Left lung (tissue), 10 donors: ENCODE results near the gene EPC1. TPM values are rescaled to one million over a fixed set of nuclear protein-coding genes. Genes with fewer than 3 reads are reported as not detected.
"Not testable (repeated sequence)": the region's sequence is repeated elsewhere in the genome, so short reads cannot be mapped to it uniquely, and the experiment has no call there.

Experiments
- ATAC-seq: fragments of 200-7000 bp; cut with Tn5 transposase; one replicate; pipeline ENCODE4 v1.9.1; 2020; ENCODE audit warnings: moderate library complexity
- DNase-seq, 4 donors: peaks; one replicate each; pipeline ENCODE4 v3.0.0-alpha.2; 2013 to 2020
- H3K27ac ChIP-seq, 2 donors: fragments of 200-600 bp; sonication (generic) in 1 of 2; one replicate each; pipeline versions ENCODE4 v1.5.0 to v1.8.0; 2020 to 2021
- H3K27me3 ChIP-seq, 2 donors: fragments of 200-600 bp; sonication (generic) in 1 of 2; one replicate each; pipeline versions ENCODE4 v1.5.0 to v1.8.0; 2020 to 2021
- H3K36me3 ChIP-seq, 2 donors: fragments of 200-600 bp; sonication (generic) in 1 of 2; one replicate each; pipeline versions ENCODE4 v1.5.0 to v1.8.0; 2020 to 2021
- H3K4me1 ChIP-seq, 2 donors: fragments of 200-600 bp; one replicate each; pipeline ENCODE4 v1.8.0; 2021
- H3K4me3 ChIP-seq, 2 donors: fragments of 200-600 bp; sonication (generic) in 1 of 2; one replicate each; pipeline versions ENCODE4 v1.5.0 to v1.8.0; 2020 to 2021; ENCODE audit warnings: mild to moderate bottlenecking in 1 of 2
- H3K9me3 ChIP-seq, 2 donors: fragments of 200-600 bp; sonication (generic) in 1 of 2; one replicate each; pipeline versions ENCODE4 v1.5.0 to v1.8.0; 2020 to 2021
- intact Hi-C, 2 donors: fragments of 100-400 bp; cut with DNase I; formaldehyde crosslinking; loops; one replicate each; pipeline versions ENCODE4 v1.11.2 to v1.14.2; 2022
- polyA plus RNA-seq, 6 donors: library from polyadenylated mRNA; unstranded; fragments of 120-200 nt; gene quantifications; one replicate each; pipeline ENCODE4 v1.2.1, GENCODE V29; 2013; ENCODE audit not compliant: insufficient read length in 6 of 6
- total RNA-seq, 2 donors: library from RNA; stranded (reverse); fragmentation: NEBNext Ultra II Directional; extraction: Animal tissue kit (Norgen Biotek cat#: 25700); gene quantifications; one replicate each; pipeline ENCODE4 v1.2.1, GENCODE V29; 2021
- TF ChIP-seq, protein P1 (sequence below), 2 donors: fragments of 200-600 bp; sonication (generic) in 1 of 2; IDR thresholded peaks; one replicate each; pipeline versions ENCODE4 v1.5.0 to v1.8.0; 2021; ENCODE audit warnings: antibody characterized with exemption in 2 of 2
- donor health status: DM: no; HTN: yes; CAD: no.
- donor health status: DM: no; HTN: no; CAD: no.

EPC1 gene
- total and polyA plus RNA-seq, 8 donors = 27.0 to 84.0 (median 70.0) TPM

DNA sequence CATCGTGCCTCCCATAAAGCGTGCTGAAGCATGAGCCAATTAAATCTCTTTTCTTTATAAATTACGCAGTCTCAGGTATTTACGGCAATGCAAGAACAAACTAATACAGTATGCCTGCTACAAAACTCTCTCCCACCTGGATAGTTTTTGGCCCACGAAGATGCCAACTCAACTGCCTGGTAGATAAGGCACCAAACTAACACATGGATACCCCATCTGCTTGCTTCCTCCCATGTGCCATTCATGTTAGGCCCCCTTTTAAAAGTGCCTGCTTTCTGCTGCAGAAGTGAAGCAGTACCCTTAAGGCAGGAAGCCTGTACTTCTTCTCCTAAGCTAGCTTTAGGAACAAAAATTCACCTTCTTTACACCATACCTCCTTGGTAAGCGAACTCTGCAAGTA lies 15.6 kb upstream of the EPC1 start:
- Histone ChIP-seq H3K9me3 (no peaks in the 10 kb centered on the region), H3K27me3 (no peaks in the 10 kb centered on the region), H3K4me3 (no peak overlapping the region), H3K4me1 (peaks cover 0 to 21% of the 10 kb centered on the region in 2 donors), H3K27ac (no peak overlapping the region), H3K36me3 (no peaks in the 10 kb centered on the region)
- ATAC-seq (no peak), DNase-seq (no peak)
- intact Hi-C loops = no loop called here
- TF ChIP-seq, protein P1, sequence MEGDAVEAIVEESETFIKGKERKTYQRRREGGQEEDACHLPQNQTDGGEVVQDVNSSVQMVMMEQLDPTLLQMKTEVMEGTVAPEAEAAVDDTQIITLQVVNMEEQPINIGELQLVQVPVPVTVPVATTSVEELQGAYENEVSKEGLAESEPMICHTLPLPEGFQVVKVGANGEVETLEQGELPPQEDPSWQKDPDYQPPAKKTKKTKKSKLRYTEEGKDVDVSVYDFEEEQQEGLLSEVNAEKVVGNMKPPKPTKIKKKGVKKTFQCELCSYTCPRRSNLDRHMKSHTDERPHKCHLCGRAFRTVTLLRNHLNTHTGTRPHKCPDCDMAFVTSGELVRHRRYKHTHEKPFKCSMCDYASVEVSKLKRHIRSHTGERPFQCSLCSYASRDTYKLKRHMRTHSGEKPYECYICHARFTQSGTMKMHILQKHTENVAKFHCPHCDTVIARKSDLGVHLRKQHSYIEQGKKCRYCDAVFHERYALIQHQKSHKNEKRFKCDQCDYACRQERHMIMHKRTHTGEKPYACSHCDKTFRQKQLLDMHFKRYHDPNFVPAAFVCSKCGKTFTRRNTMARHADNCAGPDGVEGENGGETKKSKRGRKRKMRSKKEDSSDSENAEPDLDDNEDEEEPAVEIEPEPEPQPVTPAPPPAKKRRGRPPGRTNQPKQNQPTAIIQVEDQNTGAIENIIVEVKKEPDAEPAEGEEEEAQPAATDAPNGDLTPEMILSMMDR (IDR thresholded peaks at IDR 0.05) = no peak

DNA sequence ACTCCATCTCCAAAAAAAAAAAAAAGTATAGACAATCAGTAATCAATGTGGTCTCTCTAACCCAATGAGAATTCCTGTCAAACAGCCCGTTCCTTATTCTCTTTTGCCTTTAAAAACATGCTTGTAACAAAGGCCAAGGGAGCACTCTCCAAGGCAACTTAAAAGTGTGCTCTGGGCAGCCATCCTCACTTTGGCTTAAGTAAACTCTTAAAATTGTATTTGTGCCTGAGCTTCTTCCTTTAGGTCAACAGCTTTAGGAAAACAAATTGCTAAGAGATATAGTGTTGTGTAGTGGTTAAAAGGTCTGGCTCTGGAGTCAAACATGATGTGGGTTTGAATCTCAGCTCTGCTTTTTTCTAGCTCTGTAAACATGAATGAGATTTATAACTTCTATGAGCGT lies 13.9 kb upstream of the EPC1 start:
- TF ChIP-seq, protein P1 (IDR thresholded peaks at IDR 0.05) = no peak
- Histone ChIP-seq H3K4me1 (peaks cover 0 to 8% of the 10 kb centered on the region in 2 donors), H3K27me3 (no peaks in the 10 kb centered on the region), H3K27ac (no peak overlapping the region), H3K9me3 (no peaks in the 10 kb centered on the region), H3K4me3 (no peak overlapping the region), H3K36me3 (no peaks in the 10 kb centered on the region)
- intact Hi-C loops = no loop called here
- DNase-seq (no peak), ATAC-seq (no peak)

DNA sequence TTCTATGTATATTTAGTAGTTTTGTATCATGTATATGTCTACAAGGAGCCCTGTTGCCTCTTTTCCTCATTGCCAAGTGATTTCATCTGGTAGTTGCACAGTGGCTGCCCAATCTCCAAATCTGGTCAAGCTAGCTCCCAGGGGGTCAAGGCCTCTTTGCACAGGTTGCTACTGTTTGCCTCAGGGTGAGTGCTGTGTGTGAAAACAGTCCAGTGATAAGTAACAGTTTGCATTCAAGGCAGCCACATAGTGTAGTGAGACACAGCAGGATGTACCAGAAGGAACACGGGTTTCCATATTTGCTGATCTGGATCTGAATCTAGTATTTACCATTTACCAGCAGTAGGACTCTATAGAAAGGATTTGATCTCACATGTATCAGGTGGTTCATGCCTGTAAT lies 13.3 kb upstream of the EPC1 start:
- DNase-seq = no peak
- H3K36me3 ChIP-seq = no peaks in the 10 kb centered on the region
- no peak for ATAC-seq
- H3K4me1 ChIP-seq = peaks cover 0 to 7% of the 10 kb centered on the region in 2 donors
- intact Hi-C loops = no loop called here
- no peaks in the 10 kb centered on the region for H3K9me3 ChIP-seq
- H3K27me3 ChIP-seq = no peaks in the 10 kb centered on the region
- H3K27ac ChIP-seq = no peak overlapping the region
- TF ChIP-seq, protein P1 (IDR thresholded peaks at IDR 0.05) = no peak
- H3K4me3 ChIP-seq = no peak overlapping the region

DNA sequence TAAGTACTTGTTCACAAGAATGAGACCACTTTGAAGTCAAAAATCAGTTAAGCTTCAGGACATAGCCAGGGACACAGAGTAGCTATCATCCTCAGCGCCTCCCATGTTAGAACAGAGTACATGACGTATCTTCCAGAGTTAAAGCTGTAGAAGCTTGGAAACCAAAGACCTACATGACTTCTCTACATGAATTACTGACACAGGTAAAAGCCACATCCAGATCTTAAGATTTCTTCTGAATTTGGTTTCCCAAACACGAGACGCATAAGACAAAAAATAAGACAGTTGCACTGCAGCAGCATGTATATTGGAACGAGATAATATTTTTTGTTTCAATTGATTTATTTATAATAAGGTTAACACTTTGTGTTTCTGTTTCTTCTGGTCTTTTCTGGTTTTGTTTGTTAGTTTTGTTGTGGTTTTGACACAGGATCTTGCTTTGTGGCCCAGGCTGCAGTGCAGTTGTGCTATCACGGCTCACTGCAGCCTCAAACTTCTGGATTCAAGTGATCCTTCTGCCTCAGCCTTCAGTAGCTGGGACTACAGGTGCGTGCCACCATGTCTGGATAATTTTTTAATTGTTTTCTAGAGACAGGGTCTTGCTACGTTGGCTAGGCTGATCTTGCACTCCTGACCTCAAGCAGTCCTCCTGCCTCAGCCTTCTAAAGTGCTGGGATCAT lies 10.2 kb upstream of the EPC1 start:
- H3K4me1 ChIP-seq = peaks cover 0 to 33% of the 10 kb centered on the region in 2 donors
- intact Hi-C loops = no loop called here
- no peak for DNase-seq
- TF ChIP-seq, protein P1 (IDR thresholded peaks at IDR 0.05) = no peak
- ATAC-seq = no peak
- no peaks in the 10 kb centered on the region for H3K36me3 ChIP-seq
- H3K27ac ChIP-seq = no peak overlapping the region
- H3K4me3 ChIP-seq = no peak overlapping the region
- no peaks in the 10 kb centered on the region for H3K9me3 ChIP-seq
- H3K27me3 ChIP-seq = no peaks in the 10 kb centered on the region

DNA sequence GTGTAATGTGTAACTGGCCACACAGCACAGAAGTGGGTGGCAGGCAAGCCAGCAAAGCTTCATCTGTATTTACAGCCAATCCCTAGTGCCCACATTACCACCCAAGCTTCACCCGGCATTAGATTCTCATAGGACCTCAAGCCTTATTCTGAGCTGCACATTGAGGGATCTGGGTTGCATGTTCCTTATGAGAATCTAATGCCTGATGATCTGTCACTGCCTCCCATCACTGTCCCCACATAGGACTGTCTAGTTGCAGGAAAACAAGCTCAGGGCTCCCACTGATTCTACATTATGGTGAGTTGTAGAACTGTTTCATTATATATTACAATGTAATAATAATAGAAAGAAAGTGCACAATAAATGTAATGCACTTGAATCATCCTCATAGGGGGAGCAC lies 7.7 kb upstream of the EPC1 start:
- H3K36me3 ChIP-seq, intact Hi-C loops: not testable (repeated sequence)

More for the DNA sequence above, 7.7 kb upstream of the EPC1 start:
- H3K27ac ChIP-seq, ATAC-seq, H3K27me3 ChIP-seq, H3K4me3 ChIP-seq, H3K9me3 ChIP-seq, DNase-seq: not testable (repeated sequence)
- H3K4me1 ChIP-seq = peaks cover 0 to 29% of the 10 kb centered on the region in 2 donors
